Stimulated activated effector memory CD8-positive, alpha-beta T cell treated with anti-CD3 and anti-CD28 coated beads, Interleukin-12 subunit alpha, Interleukin-12 subunit beta, amount 100 ng/mL, for 72 hours (primary cell): ENCODE results near the gene IGFBP4.
A peak's percentile ranks its signal among the peaks of the same experiment; 100 is the strongest.

Experiments used
- ATAC-seq: fragments of 150-1000 bp; cut with Tn5 transposase; 2 replicates; pipeline ENCODE4 v1.10.0; 2021
- DNase-seq, 2 donors: peaks; one replicate each; pipeline ENCODE4 v3.0.0; 2021 to 2022; ENCODE audit warnings: low spot score in 2 of 2
- H3K27ac Mint-ChIP-seq: one replicate; pipeline ENCODE4 v1.8.0; 2022; ENCODE audit warnings: mild to moderate bottlenecking, mixed read lengths
- H3K36me3 Mint-ChIP-seq: one replicate; pipeline ENCODE4 v1.8.0; 2022; ENCODE audit warnings: mild to moderate bottlenecking, mixed read lengths
- H3K4me1 Mint-ChIP-seq: one replicate; pipeline ENCODE4 v1.8.0; 2022; ENCODE audit warnings: mixed read lengths
- H3K4me3 Mint-ChIP-seq: one replicate; pipeline ENCODE4 v1.8.0; 2022; ENCODE audit warnings: mild to moderate bottlenecking, mixed read lengths
- H3K9me3 Mint-ChIP-seq: one replicate; pipeline ENCODE4 v1.8.0; 2022; ENCODE audit warnings: mixed read lengths

The IGFBP4 gene

DNA sequence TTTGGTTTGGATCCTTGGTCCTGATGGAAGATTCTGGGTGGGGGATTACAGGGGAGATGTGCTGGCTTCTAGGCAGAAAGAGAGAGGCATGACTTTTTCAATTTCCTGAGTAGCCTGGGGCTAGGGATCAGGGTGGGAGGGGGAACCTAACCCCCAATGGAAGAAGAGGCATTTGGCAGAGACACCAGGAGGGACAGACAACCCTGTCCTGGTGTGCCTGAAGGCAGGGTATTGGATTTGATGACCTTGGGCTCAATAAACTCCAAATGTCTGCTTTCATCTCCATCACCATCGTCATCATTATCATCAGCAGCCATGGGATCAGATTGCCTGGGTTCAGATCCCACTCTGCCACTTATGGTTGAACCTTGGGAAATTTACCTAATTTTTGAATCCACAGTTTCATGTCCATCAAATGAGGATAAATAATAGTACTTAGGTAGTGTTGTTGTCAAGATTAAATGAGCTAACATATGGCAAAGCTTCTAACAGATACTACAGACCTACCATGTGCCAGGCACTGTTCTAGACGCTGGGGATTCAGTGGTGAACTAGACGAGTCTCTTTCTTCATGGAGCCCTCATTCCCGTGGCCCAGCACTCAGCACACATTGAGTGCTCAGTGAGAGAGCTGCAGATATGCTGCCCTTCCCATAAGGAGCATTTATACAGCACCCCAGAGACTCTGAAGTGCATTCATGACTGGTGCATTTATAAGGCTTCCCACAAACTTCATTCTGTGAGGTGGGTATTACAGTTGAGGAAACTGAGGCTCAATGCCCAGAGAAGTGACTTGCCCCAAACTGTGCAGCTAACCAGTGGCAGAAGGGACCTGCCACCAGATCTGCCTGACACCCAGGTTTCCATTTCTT lies 26.8 kb downstream of the IGFBP4 start:
- peak overlapping the region; percentile 74 for H3K27ac Mint-ChIP-seq
- peaks cover 6% of the 10 kb centered on the region for H3K36me3 Mint-ChIP-seq
- H3K4me3 Mint-ChIP-seq, result no peak overlapping the region
- H3K4me1 Mint-ChIP-seq, result peaks cover 8% of the 10 kb centered on the region
- DNase-seq (no peak), ATAC-seq (no peak)
- no peaks in the 10 kb centered on the region for H3K9me3 Mint-ChIP-seq

DNA sequence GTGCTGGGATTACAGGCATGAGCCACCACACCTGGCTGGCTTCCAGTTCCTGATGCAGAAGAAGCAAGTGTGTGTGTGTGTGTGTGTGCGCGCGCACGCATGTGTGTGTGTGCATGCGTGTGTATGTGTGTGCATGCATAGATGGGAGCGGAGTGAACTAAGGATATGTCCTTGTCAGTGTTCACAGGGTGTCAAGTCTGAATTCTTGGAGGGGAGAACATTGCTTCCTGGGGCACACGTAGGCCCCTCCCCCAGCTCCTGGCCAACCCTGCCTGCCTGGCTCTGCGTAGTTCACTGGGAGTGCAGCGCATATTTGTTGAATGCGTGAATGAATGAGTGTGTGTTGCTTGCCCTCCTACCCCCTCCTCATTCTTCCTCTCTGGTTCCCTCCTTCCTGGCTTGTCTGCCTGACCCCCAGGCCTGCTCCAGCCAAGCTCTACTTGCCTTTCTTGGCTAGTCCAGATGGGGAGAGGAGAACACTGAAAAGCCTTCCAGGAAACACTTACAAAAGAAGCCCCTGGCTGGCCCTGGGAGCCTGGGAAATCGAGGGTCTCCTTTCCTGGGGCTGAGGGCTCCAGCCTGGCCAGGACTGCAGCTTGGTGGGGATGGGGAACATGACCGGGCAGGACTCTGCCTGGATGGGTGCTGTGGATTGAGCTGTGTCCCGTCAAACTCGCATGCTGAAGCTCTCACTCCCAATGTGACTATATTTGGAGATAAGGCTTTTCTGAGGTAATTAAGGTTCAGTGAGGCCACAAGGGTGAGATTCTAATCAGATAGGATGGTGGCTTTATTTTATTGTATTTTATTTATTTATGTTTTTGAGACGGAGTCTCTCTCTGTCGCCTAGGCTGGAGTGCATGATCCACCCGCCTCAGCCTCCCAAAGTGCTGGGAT lies 27.9 kb downstream of the IGFBP4 start:
- Mint-ChIP-seq H3K4me1 (peaks cover 12% of the 10 kb centered on the region), H3K9me3 (no peaks in the 10 kb centered on the region), H3K36me3 (peaks cover 16% of the 10 kb centered on the region), H3K27ac (no peak overlapping the region), H3K4me3 (no peak overlapping the region)
- ATAC-seq, result no peak
- no peak for DNase-seq

DNA sequence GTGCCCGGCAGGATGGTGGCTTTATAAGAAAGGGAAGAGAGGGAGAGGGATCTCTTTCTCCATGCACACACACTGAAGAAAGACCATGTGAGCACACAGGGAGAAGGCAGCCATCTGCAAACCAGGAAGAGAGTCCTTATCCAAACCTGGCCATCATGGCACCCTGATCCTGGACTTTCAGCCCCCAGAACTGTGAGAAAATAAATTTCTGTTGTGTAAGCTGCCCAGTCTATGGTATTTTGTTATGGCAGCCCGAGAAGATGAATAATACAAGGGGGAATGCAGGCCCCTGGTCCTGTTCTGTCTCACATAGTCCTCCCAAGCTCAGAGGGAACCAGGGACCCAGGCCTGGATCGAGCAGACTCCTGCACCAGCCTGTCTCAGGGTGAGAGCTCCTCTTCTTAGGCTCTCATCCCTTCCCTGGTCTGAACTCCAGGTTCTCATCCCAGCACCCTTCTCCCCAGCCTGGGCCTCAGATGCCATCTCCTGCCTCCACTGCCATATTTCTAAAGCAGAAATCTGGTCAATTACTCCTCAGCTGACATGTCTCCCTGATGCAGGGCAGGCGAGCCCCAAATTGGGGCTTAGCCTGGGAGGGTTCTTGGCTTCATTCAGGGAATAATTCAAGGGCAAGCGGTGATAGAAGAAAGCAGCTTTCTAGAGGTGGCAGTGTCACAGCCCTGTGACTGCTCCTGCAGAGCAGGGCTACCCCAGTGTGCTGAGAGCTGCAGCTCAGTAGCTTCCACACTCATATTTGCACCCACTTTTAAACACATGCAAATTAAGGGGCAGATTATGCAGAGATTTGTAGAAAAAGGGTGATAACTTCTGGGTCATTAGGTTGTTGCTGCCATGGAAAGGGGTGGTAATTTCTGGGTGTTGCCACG lies 28.8 kb downstream of the IGFBP4 start:
- Mint-ChIP-seq H3K36me3 (peaks cover 16% of the 10 kb centered on the region), H3K9me3 (no peaks in the 10 kb centered on the region), H3K4me3 (no peak overlapping the region), H3K27ac (no peak overlapping the region), H3K4me1 (peaks cover 20% of the 10 kb centered on the region)
- DNase-seq (no peak), ATAC-seq (no peak)

DNA sequence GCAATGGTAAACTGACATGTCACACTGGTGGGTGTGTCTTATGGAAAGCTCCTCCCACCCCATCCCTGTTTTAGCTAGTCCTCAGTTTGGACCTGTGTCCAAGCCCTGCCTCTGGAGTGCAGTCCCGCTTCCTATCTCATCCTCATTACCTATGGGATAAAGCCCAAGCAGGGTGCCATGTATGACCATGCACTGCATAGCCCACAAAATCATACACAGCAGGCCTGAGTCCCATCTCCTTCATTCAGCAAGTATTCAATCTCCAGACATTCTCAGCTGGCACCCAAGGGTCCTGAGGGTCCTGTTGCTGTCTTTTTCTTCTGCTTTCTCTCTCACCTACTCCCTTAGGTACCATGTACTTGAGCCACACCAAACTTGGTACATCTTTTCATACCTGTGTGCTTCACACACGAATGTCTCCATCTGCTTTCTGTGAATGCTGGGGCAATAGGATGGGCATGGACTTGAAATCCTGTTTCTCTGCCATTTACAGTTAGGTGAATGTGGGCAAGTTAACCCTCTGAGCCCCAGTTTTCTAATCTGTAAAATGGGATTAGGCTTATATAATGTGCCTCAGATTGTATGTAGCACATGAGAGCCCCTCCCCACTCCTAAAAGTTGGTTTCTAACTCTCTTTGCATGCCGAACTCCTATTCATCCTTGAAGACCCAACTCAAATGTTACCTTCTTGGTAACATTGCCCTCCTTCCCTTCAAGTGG lies 29.6 kb downstream of the IGFBP4 start:
- no peak for ATAC-seq
- peaks cover 24% of the 10 kb centered on the region for H3K4me1 Mint-ChIP-seq
- no peak overlapping the region for H3K4me3 Mint-ChIP-seq

DNA sequence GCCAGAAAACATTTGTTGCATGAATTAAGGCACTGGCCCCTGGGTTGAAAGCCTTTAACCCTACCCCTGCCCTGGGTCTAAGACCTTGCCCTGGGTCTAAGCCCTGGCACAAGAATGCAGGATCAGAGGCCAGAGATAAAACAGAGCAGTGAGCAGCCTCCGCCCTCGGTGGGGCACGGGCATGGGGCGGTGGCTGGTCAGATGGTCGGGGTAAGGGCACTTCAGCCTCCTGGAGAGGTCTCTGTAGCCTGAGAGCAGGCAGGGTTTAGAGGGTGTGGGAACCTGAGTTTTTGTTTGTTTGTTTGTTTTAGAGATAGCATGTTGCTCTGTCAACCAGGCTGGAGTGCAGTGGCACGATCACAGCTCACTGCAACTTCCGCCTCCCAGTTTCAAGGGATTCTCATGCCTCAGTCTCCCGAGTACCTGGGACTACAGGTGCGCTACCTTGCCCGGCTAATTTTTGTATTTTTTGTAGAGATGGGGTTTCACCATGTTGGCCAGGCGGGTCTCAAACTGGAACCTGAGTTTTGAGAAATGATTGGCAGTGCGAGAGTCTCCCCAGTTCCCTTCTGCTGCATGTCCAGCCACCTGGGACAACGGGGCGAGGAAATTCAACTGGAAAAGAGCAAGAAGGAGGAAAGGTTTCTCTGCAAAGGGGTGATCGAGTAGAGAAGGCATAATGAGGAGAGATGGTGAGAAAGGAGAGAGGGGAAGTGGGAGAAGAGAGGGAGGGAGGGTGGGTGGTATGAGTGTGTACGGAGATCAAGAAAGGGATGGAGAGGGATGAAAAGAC lies 30.5 kb downstream of the IGFBP4 start:
- Mint-ChIP-seq H3K9me3 (no peaks in the 10 kb centered on the region), H3K4me1 (peaks cover 28% of the 10 kb centered on the region), H3K36me3 (peaks cover 16% of the 10 kb centered on the region), H3K4me3 (no peak overlapping the region), H3K27ac (peak overlapping the region; percentile 14)
- DNase-seq, result no peak
- no peak for ATAC-seq

More for the DNA sequence above, 29.6 kb downstream of the IGFBP4 start:
- Mint-ChIP-seq H3K9me3 (no peaks in the 10 kb centered on the region), H3K36me3 (peaks cover 16% of the 10 kb centered on the region), H3K27ac (peak overlapping the region; percentile 14)
- DNase-seq, result no peak

DNA sequence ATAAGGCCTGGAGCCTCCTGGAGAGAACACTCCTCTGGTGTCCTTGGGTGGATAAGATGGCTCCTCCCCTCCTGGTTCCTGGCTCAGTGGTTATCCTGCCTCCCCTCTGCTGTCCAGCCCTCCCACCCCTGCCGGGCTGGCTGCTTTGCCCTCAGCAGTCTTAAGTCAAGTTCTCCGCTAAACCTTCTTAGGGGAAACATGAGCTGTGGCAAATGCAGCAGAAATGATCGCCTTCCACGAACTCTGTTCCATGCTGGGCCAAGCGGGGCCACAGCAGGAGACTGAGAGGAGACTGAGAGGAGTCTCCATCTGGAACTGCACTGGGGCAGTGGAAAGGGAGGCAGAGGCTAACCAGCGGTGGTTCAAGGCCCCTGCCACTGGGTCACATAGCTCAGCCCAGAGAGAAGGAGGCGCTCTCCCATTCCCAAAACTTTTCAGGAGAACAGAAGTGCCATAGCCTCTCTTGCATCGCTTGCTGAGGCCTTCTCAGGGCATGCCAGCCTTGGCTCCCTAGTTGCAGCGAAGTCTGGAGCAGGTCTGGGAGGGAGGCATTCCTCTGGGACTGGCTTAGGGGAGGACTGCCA lies 31.3 kb downstream of the IGFBP4 start:
- no peak for DNase-seq
- Mint-ChIP-seq H3K27ac (no peak overlapping the region), H3K9me3 (no peaks in the 10 kb centered on the region), H3K4me1 (peaks cover 35% of the 10 kb centered on the region), H3K36me3 (peaks cover 22% of the 10 kb centered on the region), H3K4me3 (no peak overlapping the region)
- ATAC-seq, result no peak

DNA sequence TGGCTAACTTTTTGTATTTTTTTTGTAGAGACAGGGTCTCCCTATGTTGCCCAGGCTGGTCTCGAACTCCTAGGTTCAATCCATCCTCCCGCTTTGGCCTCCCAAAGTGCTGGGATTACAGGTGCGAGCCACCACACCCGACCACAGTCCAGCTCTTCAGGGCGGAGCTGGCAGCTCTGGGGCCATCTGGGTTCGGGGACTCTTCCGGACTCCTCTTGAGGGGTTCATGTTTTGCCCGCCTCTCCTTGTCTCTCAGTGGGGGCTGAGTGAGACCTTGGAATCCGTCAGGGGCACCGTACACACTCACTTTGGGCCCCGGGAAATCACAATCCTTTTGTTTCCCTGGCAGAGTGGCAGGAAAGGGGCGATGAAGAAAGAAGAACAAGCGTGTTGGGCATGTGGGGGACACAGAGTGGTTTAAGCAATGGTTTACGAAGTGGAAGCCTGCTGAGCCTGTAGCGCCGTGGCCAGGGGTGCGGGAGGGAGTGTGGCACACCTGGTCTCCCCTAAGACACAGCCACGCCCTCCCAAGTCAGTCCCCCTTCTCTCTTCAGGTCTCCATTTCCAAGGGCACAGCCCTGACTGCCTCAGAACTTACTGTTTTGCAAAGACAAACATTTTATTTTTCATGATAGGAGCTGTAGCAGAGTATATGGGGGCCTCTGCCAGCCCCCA lies 32.1 kb downstream of the IGFBP4 start:
- H3K4me3 Mint-ChIP-seq, result no peak overlapping the region
- ATAC-seq (no peak), DNase-seq (no peak)
- peaks cover 44% of the 10 kb centered on the region for H3K4me1 Mint-ChIP-seq
- peak overlapping the region; percentile 52 for H3K27ac Mint-ChIP-seq
- H3K36me3 Mint-ChIP-seq, result peaks cover 26% of the 10 kb centered on the region
- H3K9me3 Mint-ChIP-seq, result no peaks in the 10 kb centered on the region

DNA sequence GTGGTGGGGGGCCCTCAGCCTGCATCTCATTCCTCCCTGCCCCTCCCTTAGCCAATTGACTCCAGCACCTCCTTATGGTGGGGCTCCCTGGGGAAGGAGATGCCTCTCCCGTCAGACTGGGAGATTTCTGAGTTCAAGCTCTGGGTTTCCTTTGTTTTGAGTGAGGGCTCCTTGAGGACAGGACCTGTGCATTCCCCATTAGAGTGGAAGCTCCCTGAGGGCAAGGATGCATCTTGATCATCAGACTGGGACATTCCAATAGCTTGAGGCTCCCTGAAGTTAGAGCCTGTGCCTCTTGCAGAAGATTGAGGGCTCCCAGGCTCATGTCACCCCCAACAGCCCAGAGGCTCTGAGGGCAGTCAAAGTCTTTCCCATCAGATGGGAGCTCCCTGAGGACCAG lies 34.5 kb downstream of the IGFBP4 start:
- Mint-ChIP-seq H3K36me3 (peaks cover 24% of the 10 kb centered on the region), H3K4me3 (no peak overlapping the region), H3K9me3 (no peaks in the 10 kb centered on the region), H3K27ac (no peak overlapping the region), H3K4me1 (peaks cover 66% of the 10 kb centered on the region)
- ATAC-seq, result no peak
- no peak for DNase-seq

DNA sequence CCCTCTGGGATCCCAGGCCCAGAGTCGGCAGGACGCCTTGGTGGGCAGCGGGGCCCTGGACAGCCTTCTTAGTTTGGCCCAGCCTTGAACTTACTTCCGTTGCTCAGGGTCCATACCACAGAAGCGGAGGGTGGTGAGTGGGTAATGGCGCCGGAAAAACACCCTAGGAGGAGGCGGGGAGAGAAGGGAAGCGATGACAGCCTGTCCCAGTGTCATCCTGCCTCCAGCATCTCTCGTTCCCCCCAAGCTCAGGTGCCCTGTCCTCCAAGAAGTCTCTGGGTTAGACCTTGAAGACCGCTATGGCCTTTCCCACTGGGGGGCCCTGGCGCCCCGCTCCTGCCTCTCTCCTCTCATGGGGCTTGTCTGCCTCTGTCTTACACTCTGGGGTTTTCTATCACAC lies 35.2 kb downstream of the IGFBP4 start:
- DNase-seq, result no peak
- Mint-ChIP-seq H3K27ac (peak overlapping the region; percentile 93), H3K36me3 (peaks cover 24% of the 10 kb centered on the region), H3K4me1 (peaks cover 65% of the 10 kb centered on the region), H3K4me3 (peak overlapping the region; percentile 67), H3K9me3 (no peaks in the 10 kb centered on the region)
- no peak for ATAC-seq

DNA sequence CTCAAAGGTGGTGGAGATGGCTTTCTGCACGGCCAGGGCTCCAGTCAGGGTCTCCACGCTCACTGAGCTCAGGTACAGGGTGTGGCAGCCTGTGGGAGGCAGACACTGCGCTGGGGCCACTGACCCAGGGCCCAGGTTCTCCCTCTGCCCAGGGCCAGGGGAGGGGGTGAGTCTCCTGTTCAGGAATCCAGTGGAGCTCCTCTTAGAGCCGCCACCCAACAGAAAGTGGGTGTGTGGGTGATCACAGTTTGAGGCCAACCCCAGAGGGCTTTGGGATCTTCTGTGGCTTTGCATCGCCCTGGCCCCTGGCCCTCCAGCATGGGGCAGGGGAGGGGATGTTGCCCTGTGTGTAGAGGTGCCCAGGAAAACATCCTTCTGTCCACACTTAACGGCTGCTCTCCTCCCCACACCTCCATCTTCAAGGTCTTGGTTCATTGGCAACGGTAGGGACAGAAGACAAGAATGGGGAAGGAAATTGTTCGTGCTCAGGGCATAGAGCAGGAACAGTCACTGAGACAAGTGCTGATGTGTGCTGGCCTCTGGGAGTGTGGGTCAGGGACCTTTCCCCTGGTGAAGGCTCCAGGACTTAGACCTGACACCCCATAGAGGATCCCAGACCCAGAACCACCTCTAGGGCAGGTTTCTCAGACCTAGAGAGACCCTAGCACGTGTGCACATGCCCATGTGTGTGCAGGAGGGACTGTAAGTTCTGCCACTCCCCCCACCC lies 36.7 kb downstream of the IGFBP4 start:
- Mint-ChIP-seq H3K36me3 (peaks cover 24% of the 10 kb centered on the region), H3K4me3 (peak overlapping the region; percentile 67), H3K27ac (peak overlapping the region; percentile 93), H3K9me3 (no peaks in the 10 kb centered on the region), H3K4me1 (peaks cover 79% of the 10 kb centered on the region)
- ATAC-seq, result no peak
- DNase-seq, result peak in 1 of 2 donors; percentile 6

DNA sequence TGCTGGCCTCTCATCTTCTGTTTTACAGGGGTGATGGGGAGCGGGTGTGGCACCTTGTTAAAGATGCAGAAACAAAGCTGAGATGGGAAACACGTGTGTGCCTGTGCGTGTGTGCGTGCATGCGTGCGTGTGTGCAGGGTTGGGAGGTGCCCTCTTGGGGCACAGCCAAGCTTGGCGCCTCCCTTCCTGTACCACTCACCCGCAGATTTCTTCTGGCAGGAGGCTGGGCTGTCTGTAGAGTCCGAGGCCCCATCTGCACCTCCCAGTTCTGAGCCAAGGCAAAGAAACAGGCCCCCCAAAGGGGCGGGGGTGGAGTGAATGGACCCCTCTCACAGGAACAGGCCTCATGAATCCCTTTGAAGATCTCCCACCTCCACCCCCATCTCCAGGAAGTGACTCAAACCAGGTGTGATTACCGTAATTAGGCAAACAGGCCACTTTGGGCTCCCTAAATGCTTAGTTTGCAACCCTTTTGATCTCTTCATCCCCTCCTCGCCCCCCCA lies 37.3 kb downstream of the IGFBP4 start:
- H3K4me3 Mint-ChIP-seq, result peak overlapping the region; percentile 67
- H3K36me3 Mint-ChIP-seq, result peaks cover 20% of the 10 kb centered on the region
- peak overlapping the region; percentile 93 for H3K27ac Mint-ChIP-seq
- peaks cover 85% of the 10 kb centered on the region for H3K4me1 Mint-ChIP-seq
- H3K9me3 Mint-ChIP-seq, result no peaks in the 10 kb centered on the region
- ATAC-seq (peak; percentile 93), DNase-seq (peak; percentile 53 to 91)

DNA sequence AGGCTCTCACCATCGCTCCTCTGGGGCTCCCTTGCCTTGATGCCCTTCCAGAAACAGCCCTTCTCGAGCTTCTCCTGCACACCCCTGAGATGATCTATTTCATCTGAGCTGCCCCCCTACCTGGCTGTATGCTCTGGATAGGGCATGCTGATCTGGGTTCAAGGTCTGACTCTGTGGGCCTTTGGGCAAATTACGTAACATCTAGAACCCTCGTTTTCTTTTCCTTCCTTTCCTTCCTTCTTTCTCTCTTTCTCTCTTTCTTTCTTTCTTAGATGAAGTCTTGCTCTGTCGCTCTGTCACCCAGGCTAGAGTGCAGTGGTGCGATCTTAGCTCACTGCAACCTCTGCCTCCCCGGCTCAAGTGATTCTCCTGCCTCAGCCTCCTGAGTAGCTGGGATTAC lies 37.9 kb downstream of the IGFBP4 start:
- peak overlapping the region; percentile 93 for H3K27ac Mint-ChIP-seq
- peak overlapping the region; percentile 67 for H3K4me3 Mint-ChIP-seq
- no peak for DNase-seq
- H3K4me1 Mint-ChIP-seq, result peaks cover 88% of the 10 kb centered on the region
- H3K9me3 Mint-ChIP-seq, result no peaks in the 10 kb centered on the region
- no peak for ATAC-seq
- H3K36me3 Mint-ChIP-seq, result peaks cover 14% of the 10 kb centered on the region
